Hematopoietic multipotent progenitor cell treated with erythropoietin and hydrocortisone succinate and interleukin-3 and kit ligand, for 8 days (in vitro differentiated cells): Measurements from ENCODE around the gene SCAMP3.
A peak's percentile ranks its signal among the peaks of the same experiment; 100 is the strongest.

Experiments used
- DNase-seq: peaks from one replicate; pipeline ENCODE4 v3.0.0-alpha.2; 2015

Gene SCAMP3

GRCh38 chr1:155285063-155285462 is 22.9 kb upstream of the SCAMP3 start:
- no peak for DNase-seq

- DNase-seq: no peak
These were observed 22.3 kb upstream of the SCAMP3 start for GRCh38 chr1:155284476-155284875.

- peak; percentile 46 for DNase-seq
These were observed 20.4 kb upstream of the SCAMP3 start for GRCh38 chr1:155282488-155283091.

GRCh38 chr1:155279268-155279667 is 17.1 kb upstream of the SCAMP3 start:
- no peak for DNase-seq

- no peak for DNase-seq
These were observed 16.6 kb upstream of the SCAMP3 start for GRCh38 chr1:155278689-155279160.

GRCh38 chr1:155277902-155278688 is 15.9 kb upstream of the SCAMP3 start:
- DNase-seq: peak; percentile 66

GRCh38 chr1:155277070-155277901 is 15.1 kb upstream of the SCAMP3 start, which contains the start of gene HCN3:
TSS of gene HCN3 (plus strand) at chr1:155277463. CDS start at chr1:155277591, 128 bp downstream.
- peak; percentile 97 for DNase-seq

GRCh38 chr1:155273343-155274245 is 11.4 kb upstream of the SCAMP3 start, which contains the start of gene CLK2:
TSS of gene CLK2 (minus strand) at chr1:155273504. CDS start at chr1:155270977, 2,527 bp downstream.
- peak; percentile 97 for DNase-seq

GRCh38 chr1:155272466-155273342 is 10.5 kb upstream of the SCAMP3 start:
- peak; percentile 56 for DNase-seq

GRCh38 chr1:155269381-155269780 is 7.2 kb upstream of the SCAMP3 start:
- no peak for DNase-seq

- no peak for DNase-seq
These were observed 6.5 kb upstream of the SCAMP3 start for GRCh38 chr1:155268630-155269029.

- no peak for DNase-seq
These were observed 5.2 kb upstream of the SCAMP3 start for GRCh38 chr1:155267373-155267772.

GRCh38 chr1:155266553-155266952 is 4.4 kb upstream of the SCAMP3 start:
- no peak for DNase-seq

- no peak for DNase-seq
These were observed 907 bp upstream of the SCAMP3 start for GRCh38 chr1:155263067-155263466.

- no peak for DNase-seq
These were observed 688 bp downstream of the SCAMP3 start for GRCh38 chr1:155261493-155261851.

- no peak for DNase-seq
These were observed 1.9 kb downstream of the SCAMP3 start for GRCh38 chr1:155260276-155260675.

GRCh38 chr1:155256058-155256852 is 5.9 kb downstream of the SCAMP3 start:
- DNase-seq: no peak

- peak; percentile 71 for DNase-seq
These were observed 6.7 kb downstream of the SCAMP3 start, which contains the start of gene ENTREP3 for GRCh38 chr1:155255243-155256007. TSS of gene ENTREP3 (minus strand) at chr1:155255483. CDS start at chr1:155254877, 606 bp downstream.

GRCh38 chr1:155254714-155255242 is 7.4 kb downstream of the SCAMP3 start:
- no peak for DNase-seq
